Endothelial cell of umbilical vein (primary cell): ENCODE results near the gene CAMTA1. TPM values are rescaled to one million over a fixed set of nuclear protein-coding genes. Genes with fewer than 3 reads are reported as not detected.

Experiments used
- BruUV-seq: library from RNA; stranded (reverse); fragments of 400-500 nt; replicated peaks from 2 replicates; lab custom pipeline; 2021; lab: Mats Ljungman, UMichigan
- CTCF ChIA-PET: fragments of 300-600, 350-600 bp; sonication (Branson Sonifier 250); formaldehyde crosslinking; loops from one replicate; lab custom pipeline; 2021; ENCODE audit warnings: antibody characterized with exemption, inconsistent platforms; lab: Charles Lee
- POLR2A ChIA-PET: fragments of 300-600, 350-600 bp; sonication (Branson Sonifier 250); formaldehyde crosslinking; loops from one replicate; lab custom pipeline; 2021; ENCODE audit warnings: antibody characterized with exemption, inconsistent platforms; lab: Charles Lee
- DNase-seq: peaks from one replicate; pipeline ENCODE4 v3.0.0-alpha.2; 2011; ENCODE audit warnings: low read depth, low spot score
- FAIRE-seq: peaks from 2 replicates; lab custom pipeline; 2011; peaks lifted over from hg19 to GRCh38; lab: Jason Lieb, UNC
- H2AFZ ChIP-seq: 2 replicates; pipeline ENCODE4 v1.6.0; 2012; ENCODE audit warnings: low read depth, low read length, control low read depth, inconsistent platforms
- H3K27ac ChIP-seq: 2 replicates; pipeline ENCODE4 v1.5.1; 2011; ENCODE audit warnings: low read depth, mild to moderate bottlenecking, control low read depth, low read length, moderate library complexity; ENCODE audit not compliant: insufficient read depth
- H3K27me3 ChIP-seq, 2 experiments: 2 replicates each; pipeline versions ENCODE4 v1.6.0 to v1.6.1; 2011; ENCODE audit warnings: low read length in 2 of 2, mixed read lengths in 1 of 2; ENCODE audit not compliant: control insufficient read depth in 2 of 2, insufficient read depth in 2 of 2
- H3K36me3 ChIP-seq, 2 experiments: 2 replicates in 1 of 2; 3 replicates in 1 of 2; pipeline ENCODE4 v1.5.1; 2011; ENCODE audit warnings: low read length in 2 of 2, mild to moderate bottlenecking in 1 of 2, moderate library complexity in 1 of 2; ENCODE audit not compliant: control insufficient read depth in 2 of 2, insufficient read depth in 2 of 2; ENCODE audit errors: extremely low read depth in 1 of 2
- H3K4me1 ChIP-seq: 3 replicates; pipeline ENCODE4 v1.5.1; 2011; ENCODE audit warnings: mild to moderate bottlenecking, low read length; ENCODE audit not compliant: control insufficient read depth, insufficient read depth; ENCODE audit errors: extremely low read depth
- H3K4me2 ChIP-seq: 2 replicates; pipeline ENCODE4 v1.6.1; 2011; ENCODE audit warnings: low read length, control low read depth, mixed read lengths; ENCODE audit not compliant: insufficient read depth
- H3K4me3 ChIP-seq, 3 experiments: fragments of 200-600 bp in 1 of 3; sonication (generic), shearing (Covaris generic) in 1 of 3; replicated peaks in 1 of 3; 2 replicates each; pipeline ENCODE4 v1.5.1; 2011 to 2016; ENCODE audit warnings: control low read depth in 3 of 3, low read length in 3 of 3, mild to moderate bottlenecking in 2 of 3, inconsistent platforms in 1 of 3, low read depth in 1 of 3, moderate library complexity in 1 of 3; ENCODE audit not compliant: insufficient read depth in 1 of 3
- H3K79me2 ChIP-seq: 2 replicates; pipeline ENCODE4 v1.6.0; 2012; ENCODE audit warnings: low read length, inconsistent platforms; ENCODE audit not compliant: control insufficient read depth, insufficient read depth
- H3K9ac ChIP-seq: replicated peaks from 2 replicates; pipeline ENCODE3; 2011; ENCODE audit warnings: low read length, control low read depth; ENCODE audit not compliant: insufficient read depth; ENCODE audit errors: extremely low read depth
- H3K9me1 ChIP-seq: replicated peaks from 3 replicates; pipeline ENCODE4 v1.6.0; 2011; ENCODE audit warnings: mild to moderate bottlenecking, low read length; ENCODE audit not compliant: control insufficient read depth, insufficient read depth; ENCODE audit errors: extremely low read depth
- H3K9me3 ChIP-seq: replicated peaks from 2 replicates; pipeline ENCODE4 v1.5.1; 2012; ENCODE audit warnings: low read length, inconsistent platforms; ENCODE audit not compliant: control insufficient read depth, insufficient read depth
- H4K20me1 ChIP-seq: replicated peaks from 2 replicates; pipeline ENCODE3; 2011; ENCODE audit warnings: mild to moderate bottlenecking, low read length; ENCODE audit not compliant: control insufficient read depth, insufficient read depth; ENCODE audit errors: extremely low read depth
- EZH2 ChIP-seq: IDR thresholded peaks from 2 replicates; pipeline ENCODE4 v1.6.1; 2012; ENCODE audit warnings: borderline replicate concordance, low read depth, mild to moderate bottlenecking, moderate library complexity, low read length, inconsistent platforms; ENCODE audit not compliant: severe bottlenecking
- FOS ChIP-seq: IDR thresholded peaks from 2 replicates; pipeline ENCODE4 v1.6.1; 2011; ENCODE audit warnings: mild to moderate bottlenecking, low read length, moderate library complexity, borderline replicate concordance; ENCODE audit not compliant: insufficient read depth
- GATA2 ChIP-seq: IDR thresholded peaks from 2 replicates; pipeline ENCODE4 v1.7.0; 2011; ENCODE audit warnings: low read depth, mild to moderate bottlenecking, moderate library complexity, mixed read lengths, low read length; ENCODE audit not compliant: insufficient read length, insufficient read depth
- JUN ChIP-seq: IDR thresholded peaks from 2 replicates; pipeline ENCODE4 v1.6.1; 2011; ENCODE audit warnings: borderline replicate concordance, low read depth; ENCODE audit not compliant: insufficient read length, insufficient read depth
- MYC ChIP-seq: IDR thresholded peaks from one replicate; pipeline ENCODE4 v1.6.1; 2011; ENCODE audit warnings: mild to moderate bottlenecking, low read depth, low read length
- POLR2A ChIP-seq: IDR thresholded peaks from 2 replicates; pipeline ENCODE4 v1.6.1; 2012; ENCODE audit warnings: low read depth, mild to moderate bottlenecking, control low read depth, low read length
- POLR2AphosphoS5 ChIP-seq: IDR thresholded peaks from 2 replicates; pipeline ENCODE4 v1.6.1; 2012; ENCODE audit warnings: low read depth, mild to moderate bottlenecking, control low read depth, low read length, moderate library complexity; ENCODE audit not compliant: insufficient read depth
- dilution Hi-C: fragments of 300-500 bp; cut with MboI; formaldehyde crosslinking; loops from one replicate; pipeline ENCODE4 v1.15.0; 2019; ENCODE audit warnings: low sequenced_read_pairs; ENCODE audit not compliant: extremely low pct_ligation_motif_present
- intact Hi-C: fragments of 100-400 bp; cut with micrococcal nuclease; formaldehyde crosslinking; loops from one replicate; pipeline ENCODE4 v1.10.0; 2022
- polyA plus RNA-seq, 4 experiments: library from polyadenylated mRNA; depleted of rRNA in 3 of 4; stranded (reverse) in 3 of 4; unstranded in 1 of 4; fragments of >200 nt; gene quantifications; 2 replicates each; pipeline versions ENCODE4 v1.2.1 to v1.2.3, GENCODE V29; 2011 to 2012; ENCODE audit warnings: missing spikeins in 1 of 4
- total RNA-seq: library from RNA; stranded (reverse); gene quantifications from 2 replicates; pipeline ENCODE4 v1.2.3, GENCODE V29; 2021
- TF ChIP-seq, protein P1 (sequence below), 2 donors: IDR thresholded peaks; 1 replicate in 1 of 2; 2 replicates in 1 of 2; pipeline ENCODE4 v1.5.1; 2011; ENCODE audit warnings: low read length in 2 of 2, mild to moderate bottlenecking in 2 of 2, moderate library complexity in 2 of 2, control low read depth in 1 of 2, inconsistent platforms in 1 of 2, low read depth in 1 of 2; ENCODE audit not compliant: insufficient read depth in 1 of 2; ENCODE audit errors: extremely low read depth in 1 of 2
- TF ChIP-seq, protein P2 (sequence below): IDR thresholded peaks from 2 replicates; pipeline ENCODE4 v1.6.1; 2011; ENCODE audit not compliant: insufficient read depth, insufficient read length

CAMTA1 gene
- total and polyA plus RNA-seq, 2 donors (not counting 3 experiments of a cell fraction or from before 2014, with no cell fraction given), result 50.8 to 92.7 TPM

DNA sequence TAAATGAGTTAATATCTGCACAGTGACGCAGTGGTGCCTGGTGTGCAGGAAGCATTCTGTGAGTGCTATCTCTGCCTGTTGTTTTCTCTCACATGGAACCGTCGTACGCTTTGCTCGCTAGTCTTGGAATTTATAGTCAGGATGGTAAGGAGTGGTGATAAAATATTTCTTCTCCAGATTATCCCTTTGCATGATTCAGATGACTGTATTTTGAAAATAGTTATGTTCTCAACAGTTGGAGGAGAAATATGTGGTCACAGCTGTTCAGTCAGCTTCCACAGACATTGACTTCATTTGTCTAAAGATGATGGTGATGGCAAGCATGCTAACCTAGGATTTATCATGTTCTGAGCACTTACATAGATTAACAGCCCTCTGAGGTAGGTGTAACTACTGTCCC is 944.5 kb downstream of the CAMTA1 start:
- H4K20me1 ChIP-seq, result no peaks in the 10 kb centered on the region
- H3K27ac ChIP-seq, result no peak overlapping the region
- POLR2A ChIA-PET, result no interaction called here
- no peaks in the 10 kb centered on the region for H3K36me3 ChIP-seq
- BruUV-seq, result no TSS peak
- H3K27me3 ChIP-seq, result no peaks in the 10 kb centered on the region
- H3K4me3 ChIP-seq, result no peak overlapping the region
- H3K79me2 ChIP-seq, result no peaks in the 10 kb centered on the region
- intact Hi-C loops, result no loop called here
- no peak for DNase-seq
- no peak overlapping the region for H3K9ac ChIP-seq
- TF ChIP-seq MYC (no peak), POLR2AphosphoS5 (no peak), POLR2A (no peak), GATA2 (no peak), JUN (no peak), EZH2 (no peak), FOS (no peak)
- TF ChIP-seq, protein P1, sequence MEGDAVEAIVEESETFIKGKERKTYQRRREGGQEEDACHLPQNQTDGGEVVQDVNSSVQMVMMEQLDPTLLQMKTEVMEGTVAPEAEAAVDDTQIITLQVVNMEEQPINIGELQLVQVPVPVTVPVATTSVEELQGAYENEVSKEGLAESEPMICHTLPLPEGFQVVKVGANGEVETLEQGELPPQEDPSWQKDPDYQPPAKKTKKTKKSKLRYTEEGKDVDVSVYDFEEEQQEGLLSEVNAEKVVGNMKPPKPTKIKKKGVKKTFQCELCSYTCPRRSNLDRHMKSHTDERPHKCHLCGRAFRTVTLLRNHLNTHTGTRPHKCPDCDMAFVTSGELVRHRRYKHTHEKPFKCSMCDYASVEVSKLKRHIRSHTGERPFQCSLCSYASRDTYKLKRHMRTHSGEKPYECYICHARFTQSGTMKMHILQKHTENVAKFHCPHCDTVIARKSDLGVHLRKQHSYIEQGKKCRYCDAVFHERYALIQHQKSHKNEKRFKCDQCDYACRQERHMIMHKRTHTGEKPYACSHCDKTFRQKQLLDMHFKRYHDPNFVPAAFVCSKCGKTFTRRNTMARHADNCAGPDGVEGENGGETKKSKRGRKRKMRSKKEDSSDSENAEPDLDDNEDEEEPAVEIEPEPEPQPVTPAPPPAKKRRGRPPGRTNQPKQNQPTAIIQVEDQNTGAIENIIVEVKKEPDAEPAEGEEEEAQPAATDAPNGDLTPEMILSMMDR (IDR thresholded peaks at IDR 0.05; ENCODE audit: extremely low read depth in 1 of 2, insufficient read depth in 1 of 2, low read depth in 1 of 2, low read length in 2 of 2), result no peak
- TF ChIP-seq, protein P2, sequence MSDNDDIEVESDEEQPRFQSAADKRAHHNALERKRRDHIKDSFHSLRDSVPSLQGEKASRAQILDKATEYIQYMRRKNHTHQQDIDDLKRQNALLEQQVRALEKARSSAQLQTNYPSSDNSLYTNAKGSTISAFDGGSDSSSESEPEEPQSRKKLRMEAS, result no peak
- dilution Hi-C loops, result no loop called here
- FAIRE-seq, result no peak
- no peaks in the 10 kb centered on the region for H3K9me1 ChIP-seq
- CTCF ChIA-PET, result interaction anchor here (0.9 kb wide), 1 partner anchor 62 kb away, joined by 3 read pairs; no protein-coding TSS in a partner anchor
- no peaks in the 10 kb centered on the region for H3K9me3 ChIP-seq
- no peak overlapping the region for H2AFZ ChIP-seq
- H3K4me2 ChIP-seq, result no peak overlapping the region
- H3K4me1 ChIP-seq, result peaks cover 6% of the 10 kb centered on the region
